ENCODE results near the gene TTLL4. TPM values are rescaled to one million over a fixed set of nuclear protein-coding genes. Genes with fewer than 3 reads are reported as not detected.

The TTLL4 gene, protein sequence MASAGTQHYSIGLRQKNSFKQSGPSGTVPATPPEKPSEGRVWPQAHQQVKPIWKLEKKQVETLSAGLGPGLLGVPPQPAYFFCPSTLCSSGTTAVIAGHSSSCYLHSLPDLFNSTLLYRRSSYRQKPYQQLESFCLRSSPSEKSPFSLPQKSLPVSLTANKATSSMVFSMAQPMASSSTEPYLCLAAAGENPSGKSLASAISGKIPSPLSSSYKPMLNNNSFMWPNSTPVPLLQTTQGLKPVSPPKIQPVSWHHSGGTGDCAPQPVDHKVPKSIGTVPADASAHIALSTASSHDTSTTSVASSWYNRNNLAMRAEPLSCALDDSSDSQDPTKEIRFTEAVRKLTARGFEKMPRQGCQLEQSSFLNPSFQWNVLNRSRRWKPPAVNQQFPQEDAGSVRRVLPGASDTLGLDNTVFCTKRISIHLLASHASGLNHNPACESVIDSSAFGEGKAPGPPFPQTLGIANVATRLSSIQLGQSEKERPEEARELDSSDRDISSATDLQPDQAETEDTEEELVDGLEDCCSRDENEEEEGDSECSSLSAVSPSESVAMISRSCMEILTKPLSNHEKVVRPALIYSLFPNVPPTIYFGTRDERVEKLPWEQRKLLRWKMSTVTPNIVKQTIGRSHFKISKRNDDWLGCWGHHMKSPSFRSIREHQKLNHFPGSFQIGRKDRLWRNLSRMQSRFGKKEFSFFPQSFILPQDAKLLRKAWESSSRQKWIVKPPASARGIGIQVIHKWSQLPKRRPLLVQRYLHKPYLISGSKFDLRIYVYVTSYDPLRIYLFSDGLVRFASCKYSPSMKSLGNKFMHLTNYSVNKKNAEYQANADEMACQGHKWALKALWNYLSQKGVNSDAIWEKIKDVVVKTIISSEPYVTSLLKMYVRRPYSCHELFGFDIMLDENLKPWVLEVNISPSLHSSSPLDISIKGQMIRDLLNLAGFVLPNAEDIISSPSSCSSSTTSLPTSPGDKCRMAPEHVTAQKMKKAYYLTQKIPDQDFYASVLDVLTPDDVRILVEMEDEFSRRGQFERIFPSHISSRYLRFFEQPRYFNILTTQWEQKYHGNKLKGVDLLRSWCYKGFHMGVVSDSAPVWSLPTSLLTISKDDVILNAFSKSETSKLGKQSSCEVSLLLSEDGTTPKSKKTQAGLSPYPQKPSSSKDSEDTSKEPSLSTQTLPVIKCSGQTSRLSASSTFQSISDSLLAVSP
- total RNA-seq (2022): 33.6 and 38.2 TPM in 2 replicates
- Bru-seq, nascent RNA: percentile 66 among the genes with signal in this experiment
- BruChase-seq, experiment 1, labeled RNA remaining after a 6-hour chase: percentile 65 among the genes with signal in this experiment
- percentile 70 among the genes with signal in this experiment for BruChase-seq, experiment 2, labeled RNA remaining after a 2-hour chase
- long read RNA-seq, full-length matches to known transcripts: 10 of 22 reads
- long read RNA-seq, partial matches to known transcripts: 3 of 22 reads
- long read RNA-seq, other reads (novel, unspliced or antisense): 9 of 22 reads

DNA sequence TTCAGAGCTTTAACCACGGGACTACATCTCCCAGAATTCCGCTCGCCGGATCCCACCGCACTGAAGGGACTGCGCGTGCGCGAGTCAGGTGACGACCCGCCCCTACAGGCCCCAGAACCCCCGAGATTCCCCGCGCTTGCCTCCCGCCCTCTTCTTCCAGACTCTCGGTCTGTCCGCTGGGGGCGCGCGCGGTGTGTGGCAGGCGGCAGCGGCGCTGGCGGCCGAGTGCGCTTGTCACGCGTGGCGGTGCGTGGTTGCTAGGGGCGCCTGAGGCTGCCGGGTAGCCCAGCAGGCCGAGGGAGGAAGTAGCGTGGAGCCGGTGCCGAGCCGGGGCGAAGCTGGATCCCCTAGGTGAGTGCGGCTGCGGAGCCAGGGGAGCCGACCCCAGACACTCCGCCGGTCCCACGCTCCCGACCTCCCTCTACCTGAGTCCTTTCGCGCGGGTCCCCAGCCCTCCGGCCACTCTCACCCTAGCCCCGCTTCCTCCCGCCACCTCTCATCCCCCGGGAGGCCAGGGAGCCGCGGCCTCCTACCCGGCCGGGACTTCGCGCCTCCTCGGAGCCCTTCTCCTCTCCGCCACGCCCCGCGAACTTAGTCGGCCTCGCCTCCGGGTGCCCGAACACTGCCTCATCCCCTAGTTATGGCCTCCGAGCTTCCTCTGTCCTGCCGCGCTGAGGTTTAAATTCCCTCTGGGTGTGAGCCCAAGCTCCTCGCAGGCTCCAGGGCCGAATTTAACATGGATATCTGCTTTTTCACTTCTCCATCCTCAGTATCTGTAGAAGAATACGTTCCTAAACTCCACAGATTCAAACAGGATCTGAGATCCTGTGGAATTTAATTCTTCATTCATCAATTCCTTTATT is at the start of gene TTLL4:
Gene TTLL4 (plus strand): TSS at position 149 of the 863 bp plus-strand sequence. CDS start 26,842 bp downstream, outside the sequence.
- TF ChIP-seq, protein P1, sequence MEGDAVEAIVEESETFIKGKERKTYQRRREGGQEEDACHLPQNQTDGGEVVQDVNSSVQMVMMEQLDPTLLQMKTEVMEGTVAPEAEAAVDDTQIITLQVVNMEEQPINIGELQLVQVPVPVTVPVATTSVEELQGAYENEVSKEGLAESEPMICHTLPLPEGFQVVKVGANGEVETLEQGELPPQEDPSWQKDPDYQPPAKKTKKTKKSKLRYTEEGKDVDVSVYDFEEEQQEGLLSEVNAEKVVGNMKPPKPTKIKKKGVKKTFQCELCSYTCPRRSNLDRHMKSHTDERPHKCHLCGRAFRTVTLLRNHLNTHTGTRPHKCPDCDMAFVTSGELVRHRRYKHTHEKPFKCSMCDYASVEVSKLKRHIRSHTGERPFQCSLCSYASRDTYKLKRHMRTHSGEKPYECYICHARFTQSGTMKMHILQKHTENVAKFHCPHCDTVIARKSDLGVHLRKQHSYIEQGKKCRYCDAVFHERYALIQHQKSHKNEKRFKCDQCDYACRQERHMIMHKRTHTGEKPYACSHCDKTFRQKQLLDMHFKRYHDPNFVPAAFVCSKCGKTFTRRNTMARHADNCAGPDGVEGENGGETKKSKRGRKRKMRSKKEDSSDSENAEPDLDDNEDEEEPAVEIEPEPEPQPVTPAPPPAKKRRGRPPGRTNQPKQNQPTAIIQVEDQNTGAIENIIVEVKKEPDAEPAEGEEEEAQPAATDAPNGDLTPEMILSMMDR (IDR thresholded peaks at IDR 0.05; ENCODE audit: unreplicated experiment): peak; percentile 70
- ChIA-PET POLR2A (interaction anchor here (0.6 to 1.9 kb wide), 18 partner anchors 13 to 183 kb away, joined by 3 to 19 read pairs (median 4); partner anchors contain the start of genes BCS1L, RNF25, STK36 and ZNF142), CTCF (interaction anchor here (0.5 to 4.4 kb wide), 47 partner anchors 10 to 849 kb away, joined by 3 to 41 read pairs (median 4); partner anchors contain the start of genes BCS1L, PLCD4, RNF25 and STK36)
- Mint-ChIP-seq H3K9me3 (ENCODE audit: unreplicated experiment) (no peaks in the 10 kb centered on the region), H3K4me1 (ENCODE audit: insufficient read depth, unreplicated experiment) (peaks cover 15% of the 10 kb centered on the region), H3K27me3 (ENCODE audit: insufficient read depth, unreplicated experiment) (no peaks in the 10 kb centered on the region), H3K27ac (ENCODE audit: low read depth, unreplicated experiment) (peak within 1 kb of the TSS; percentile 92), H3K36me3 (ENCODE audit: insufficient read depth, unreplicated experiment) (peaks cover 11% of the 10 kb centered on the region), H3K4me3 (ENCODE audit: unreplicated experiment) (peak within 1 kb of the TSS; percentile 98)
- BruUV-seq (replicated peaks): no TSS peak
- peak; percentile 97 for DNase-seq (ENCODE audit: unreplicated experiment)
- intact Hi-C loops (cut with micrococcal nuclease): loop anchor here (1.0 to 2.0 kb wide), 3 partner anchors 20 to 136 kb away; partner anchors contain the start of genes BCS1L and ZNF142

DNA sequence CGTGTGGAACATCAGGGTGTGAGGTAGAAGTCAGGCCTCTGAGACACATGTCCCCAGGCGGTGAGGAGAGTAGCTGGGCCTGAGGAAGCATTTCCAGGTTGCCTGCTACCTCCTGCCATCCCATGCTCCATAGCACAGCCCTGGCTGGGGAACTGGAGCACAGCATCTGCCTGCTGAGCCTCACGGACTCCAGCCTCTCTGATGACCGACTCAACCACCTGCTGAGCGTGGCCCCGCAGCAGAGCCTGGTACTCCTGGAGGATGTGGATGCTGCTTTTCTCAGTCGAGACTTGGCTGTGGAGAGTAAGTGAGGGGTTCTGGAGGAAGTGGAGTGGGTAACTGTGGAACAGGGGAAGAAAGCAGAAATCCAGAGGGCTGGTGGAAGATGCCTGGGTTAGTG is 48.3 kb upstream of the TTLL4 start:
- POLR2A ChIA-PET: interaction anchor here (6.1 kb wide), 1 partner anchor 8 kb away, joined by 105 read pairs; the partner anchor contains the start of genes RNF25 and STK36
- Mint-ChIP-seq H3K36me3 (ENCODE audit: insufficient read depth, unreplicated experiment) (peaks cover 58% of the 10 kb centered on the region), H3K4me1 (ENCODE audit: insufficient read depth, unreplicated experiment) (peaks cover 22% of the 10 kb centered on the region), H3K27me3 (ENCODE audit: insufficient read depth, unreplicated experiment) (no peaks in the 10 kb centered on the region), H3K4me3 (ENCODE audit: unreplicated experiment) (no peak overlapping the region), H3K9me3 (ENCODE audit: unreplicated experiment) (no peaks in the 10 kb centered on the region), H3K27ac (ENCODE audit: low read depth, unreplicated experiment) (no peak overlapping the region)
- DNase-seq (ENCODE audit: unreplicated experiment): no peak
- CTCF ChIA-PET: interaction anchor here (1.1 kb wide), 1 partner anchor 48 kb away, joined by 3 read pairs; no protein-coding TSS in a partner anchor
- TF ChIP-seq, protein P1 (IDR thresholded peaks at IDR 0.05; ENCODE audit: unreplicated experiment): no peak
- no TSS peak for BruUV-seq (replicated peaks)
- intact Hi-C loops (cut with micrococcal nuclease): no loop called here

DNA sequence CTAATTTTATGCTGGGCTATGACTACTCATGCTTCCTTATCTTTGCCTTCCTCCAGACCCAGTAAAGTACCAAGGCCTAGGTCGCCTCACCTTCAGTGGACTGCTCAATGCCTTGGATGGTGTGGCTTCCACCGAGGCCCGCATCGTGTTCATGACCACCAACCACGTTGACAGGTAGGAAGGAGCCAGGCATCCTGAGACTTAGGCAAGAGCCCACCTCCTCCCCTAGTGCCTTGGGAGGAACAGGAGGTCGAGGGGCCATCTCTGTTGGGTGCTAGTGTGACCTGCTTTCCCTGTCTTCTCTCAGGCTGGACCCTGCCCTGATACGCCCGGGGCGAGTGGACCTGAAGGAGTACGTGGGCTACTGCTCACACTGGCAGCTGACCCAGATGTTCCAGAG is 47.8 kb upstream of the TTLL4 start:
- Mint-ChIP-seq H3K27me3 (ENCODE audit: insufficient read depth, unreplicated experiment) (no peaks in the 10 kb centered on the region), H3K9me3 (ENCODE audit: unreplicated experiment) (no peaks in the 10 kb centered on the region), H3K36me3 (ENCODE audit: insufficient read depth, unreplicated experiment) (peaks cover 63% of the 10 kb centered on the region), H3K27ac (ENCODE audit: low read depth, unreplicated experiment) (no peak overlapping the region), H3K4me1 (ENCODE audit: insufficient read depth, unreplicated experiment) (peaks cover 18% of the 10 kb centered on the region), H3K4me3 (ENCODE audit: unreplicated experiment) (no peak overlapping the region)
- intact Hi-C loops (cut with micrococcal nuclease): no loop called here
- ChIA-PET CTCF (interaction anchor here (0.8 kb wide), 1 partner anchor 24 kb away, joined by 3 read pairs; no protein-coding TSS in a partner anchor), POLR2A (interaction anchor here (6.1 kb wide), 1 partner anchor 7 kb away, joined by 105 read pairs; the partner anchor contains the start of genes RNF25 and STK36)
- no peak for DNase-seq (ENCODE audit: unreplicated experiment)
- no TSS peak for BruUV-seq (replicated peaks)
- TF ChIP-seq, protein P1 (IDR thresholded peaks at IDR 0.05; ENCODE audit: unreplicated experiment): no peak
